ENCODE results near the gene KCNAB1.

KCNAB1 gene

DNA sequence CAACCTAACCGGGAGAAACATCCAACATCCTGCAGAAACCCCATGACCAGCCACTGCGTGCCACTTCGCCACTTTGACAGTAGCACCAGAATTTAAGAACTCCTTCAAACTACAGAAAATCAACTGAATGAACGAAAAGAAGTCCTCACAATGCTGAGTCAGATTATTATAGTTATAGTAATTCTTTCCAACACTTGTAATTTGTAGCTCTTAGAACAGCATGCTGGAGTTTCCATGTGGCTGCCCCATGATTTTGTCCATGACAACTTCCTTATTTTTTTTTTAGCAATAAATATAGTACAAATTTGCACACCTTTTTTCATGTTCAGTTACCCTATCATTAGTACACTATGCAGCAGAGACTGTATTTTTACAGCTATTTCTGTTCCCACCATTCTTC is 460.7 kb downstream of the KCNAB1 start:
- no peak for DNase-seq (ENCODE audit: low read depth)
- TF ChIP-seq CTCF (IDR thresholded peaks at IDR 0.05; ENCODE audit: control insufficient read depth, extremely low read depth, insufficient read depth) = no peak
- H3K4me3 ChIP-seq (ENCODE audit: low read depth, low read length) = no peak overlapping the region

GRCh38 chr3:156581954-156582353 is 461.6 kb downstream of the KCNAB1 start:
- no peak for TF ChIP-seq CTCF (IDR thresholded peaks at IDR 0.05; ENCODE audit: control insufficient read depth, extremely low read depth, insufficient read depth)
- no peak overlapping the region for H3K4me3 ChIP-seq (ENCODE audit: low read depth, low read length)
- DNase-seq (ENCODE audit: low read depth) = no peak

DNA sequence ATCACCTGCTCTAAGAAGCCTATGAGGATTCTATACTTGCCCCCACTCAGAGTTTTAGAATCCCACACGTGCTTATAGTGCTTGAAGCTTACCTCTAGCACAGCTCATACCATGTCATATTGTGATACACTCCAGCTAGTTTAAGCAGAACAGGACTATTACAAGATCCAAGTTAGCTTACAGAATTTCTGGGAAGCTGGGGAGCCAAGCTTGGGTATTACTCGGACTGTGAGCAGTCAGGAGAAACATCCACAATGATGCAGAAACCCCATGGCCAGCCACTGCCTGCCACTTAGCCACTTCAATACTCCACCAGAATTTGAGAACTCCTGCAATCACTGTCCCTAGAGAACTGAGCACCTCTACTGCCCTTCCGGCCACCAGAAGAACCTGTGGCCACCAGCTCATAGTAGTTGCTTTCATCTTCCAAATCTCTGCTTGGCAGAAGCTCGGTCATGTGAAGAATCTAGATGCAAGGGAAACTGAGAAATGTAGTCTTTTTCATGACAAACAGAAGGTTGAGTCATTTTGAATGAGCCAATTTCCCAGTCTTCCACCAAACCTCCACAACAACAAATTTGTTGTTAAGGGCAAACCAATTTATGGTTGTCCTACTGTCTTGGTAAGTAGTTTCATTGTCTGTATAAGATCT is 462.3 kb downstream of the KCNAB1 start:
- no peak for DNase-seq (ENCODE audit: low read depth)
- no peak for TF ChIP-seq CTCF (IDR thresholded peaks at IDR 0.05; ENCODE audit: control insufficient read depth, extremely low read depth, insufficient read depth)
- no peak overlapping the region for H3K4me3 ChIP-seq (ENCODE audit: low read depth, low read length)

GRCh38 chr3:156583469-156583868 is 463.1 kb downstream of the KCNAB1 start:
- H3K4me3 ChIP-seq (ENCODE audit: low read depth, low read length) = no peak overlapping the region
- no peak for TF ChIP-seq CTCF (IDR thresholded peaks at IDR 0.05; ENCODE audit: control insufficient read depth, extremely low read depth, insufficient read depth)
- DNase-seq (ENCODE audit: low read depth) = no peak

DNA sequence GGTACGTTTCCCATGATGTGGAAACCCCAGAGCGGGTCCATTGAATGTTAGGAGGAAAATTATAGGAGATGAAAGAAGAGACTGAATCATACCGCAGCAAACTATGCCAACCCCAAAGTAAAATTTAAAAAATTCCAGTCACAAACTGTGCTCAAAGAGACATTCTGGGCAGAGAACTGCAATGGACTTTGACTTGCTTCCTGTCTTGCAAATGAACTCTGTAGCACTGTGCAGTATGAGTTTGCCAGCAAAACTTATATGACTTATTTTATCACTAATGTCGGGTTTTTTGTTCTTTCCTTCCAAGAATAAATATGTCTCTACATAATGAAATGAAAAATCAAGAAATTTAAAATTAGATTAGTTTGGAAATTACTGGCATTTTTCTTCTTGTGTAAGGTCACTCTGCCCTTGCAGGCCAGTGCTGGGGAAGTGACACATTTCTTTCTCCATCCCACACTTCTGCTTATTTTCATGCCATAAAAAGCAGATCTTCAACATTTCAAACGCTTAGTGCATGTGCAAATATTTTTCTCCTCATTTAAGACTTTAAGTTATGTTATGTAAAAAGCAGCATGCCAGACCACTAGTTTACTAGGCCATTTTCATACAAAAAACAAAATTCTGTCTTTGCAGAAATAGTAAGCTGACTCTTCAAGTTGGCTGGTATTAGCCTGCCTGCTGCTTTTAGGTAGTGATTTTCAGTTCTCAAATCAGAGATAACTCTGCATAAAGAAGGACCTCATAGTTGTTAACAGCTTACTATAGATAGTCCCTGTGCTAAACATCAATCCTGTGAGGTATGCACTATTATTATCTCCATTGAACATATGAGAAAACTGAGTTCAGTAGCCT is 466.8 kb downstream of the KCNAB1 start:
- no peak for DNase-seq (ENCODE audit: low read depth)
- no peak overlapping the region for H3K4me3 ChIP-seq (ENCODE audit: low read depth, low read length)
- TF ChIP-seq CTCF (IDR thresholded peaks at IDR 0.05; ENCODE audit: control insufficient read depth, extremely low read depth, insufficient read depth) = no peak

- TF ChIP-seq CTCF (IDR thresholded peaks at IDR 0.05; ENCODE audit: control insufficient read depth, extremely low read depth, insufficient read depth) = no peak
- no peak overlapping the region for H3K4me3 ChIP-seq (ENCODE audit: low read depth, low read length)
- no peak for DNase-seq (ENCODE audit: low read depth)
Measured at GRCh38 chr3:156587760-156588069, 467.3 kb downstream of the KCNAB1 start.
